ENCODE results near the gene EDNRA. TPM values are rescaled to one million over a fixed set of nuclear protein-coding genes. Genes with fewer than 3 reads are reported as not detected.

EDNRA gene
- total RNA-seq, 1 experiment from 2014 or later = 0.73 TPM

DNA sequence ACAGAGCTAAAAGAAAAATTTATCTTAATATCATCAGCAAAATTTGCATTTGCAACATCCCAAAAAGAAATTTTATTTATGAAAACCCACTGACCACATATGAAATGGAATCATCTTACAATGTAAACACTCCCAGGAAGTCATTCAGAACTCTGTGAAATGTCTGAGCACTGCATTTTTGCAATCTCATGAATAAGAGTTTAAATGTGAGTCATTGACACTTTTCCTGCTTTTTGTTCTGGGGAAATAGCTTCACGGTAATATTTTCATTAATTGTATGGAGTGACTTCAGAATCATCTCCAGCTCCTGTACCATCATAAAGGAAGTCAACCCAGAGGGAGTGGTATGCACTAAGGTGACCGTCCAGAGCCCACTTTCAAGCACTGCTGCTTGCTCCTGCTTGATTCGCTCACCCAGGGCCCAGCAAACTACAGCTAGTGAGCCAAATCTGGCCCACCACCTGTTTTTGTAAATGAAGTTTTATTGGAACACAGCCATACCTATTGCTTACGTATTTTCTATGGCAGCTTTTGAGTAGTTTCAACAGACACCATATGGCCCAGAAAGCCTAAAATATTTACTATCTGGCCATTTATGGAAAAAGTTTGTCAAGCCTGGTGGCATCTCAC, 17.2 kb downstream of the EDNRA start:
- Histone ChIP-seq H3K9me3 (no peaks in the 10 kb centered on the region), H3K4me1 (no peaks in the 10 kb centered on the region), H3K4me3 (ENCODE audit: low read depth, low read length) (no peak overlapping the region), H3K27me3 (replicated peaks; ENCODE audit: control insufficient read depth, insufficient read depth, low read length) (no peaks in the 10 kb centered on the region), H3K36me3 (ENCODE audit: control insufficient read depth, insufficient read depth, low read length) (no peaks in the 10 kb centered on the region)
- no peak overlapping the region for H3K4me3 Mint-ChIP-seq (ENCODE audit: unreplicated experiment)
- ChIA-PET CTCF (no interaction called here), POLR2A (no interaction called here)
- no peaks in the 10 kb centered on the region for H3K36me3 Mint-ChIP-seq (ENCODE audit: insufficient read depth, unreplicated experiment)
- TF ChIP-seq, protein P1, sequence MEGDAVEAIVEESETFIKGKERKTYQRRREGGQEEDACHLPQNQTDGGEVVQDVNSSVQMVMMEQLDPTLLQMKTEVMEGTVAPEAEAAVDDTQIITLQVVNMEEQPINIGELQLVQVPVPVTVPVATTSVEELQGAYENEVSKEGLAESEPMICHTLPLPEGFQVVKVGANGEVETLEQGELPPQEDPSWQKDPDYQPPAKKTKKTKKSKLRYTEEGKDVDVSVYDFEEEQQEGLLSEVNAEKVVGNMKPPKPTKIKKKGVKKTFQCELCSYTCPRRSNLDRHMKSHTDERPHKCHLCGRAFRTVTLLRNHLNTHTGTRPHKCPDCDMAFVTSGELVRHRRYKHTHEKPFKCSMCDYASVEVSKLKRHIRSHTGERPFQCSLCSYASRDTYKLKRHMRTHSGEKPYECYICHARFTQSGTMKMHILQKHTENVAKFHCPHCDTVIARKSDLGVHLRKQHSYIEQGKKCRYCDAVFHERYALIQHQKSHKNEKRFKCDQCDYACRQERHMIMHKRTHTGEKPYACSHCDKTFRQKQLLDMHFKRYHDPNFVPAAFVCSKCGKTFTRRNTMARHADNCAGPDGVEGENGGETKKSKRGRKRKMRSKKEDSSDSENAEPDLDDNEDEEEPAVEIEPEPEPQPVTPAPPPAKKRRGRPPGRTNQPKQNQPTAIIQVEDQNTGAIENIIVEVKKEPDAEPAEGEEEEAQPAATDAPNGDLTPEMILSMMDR (IDR thresholded peaks at IDR 0.05; ENCODE audit: insufficient read depth in 1 of 2, low read depth in 1 of 2, low read length in 1 of 2, severe bottlenecking in 1 of 2, unreplicated experiment in 1 of 2) = no peak
- no peak overlapping the region for H3K27ac Mint-ChIP-seq (ENCODE audit: unreplicated experiment)
- intact Hi-C loops (cut with micrococcal nuclease; ENCODE audit: unreplicated experiment) = no loop called here
- H3K27me3 Mint-ChIP-seq (ENCODE audit: insufficient read depth, unreplicated experiment) = peaks cover 14% of the 10 kb centered on the region
- BruUV-seq (replicated peaks) = no TSS peak
- H3K9me3 Mint-ChIP-seq (ENCODE audit: unreplicated experiment) = no peaks in the 10 kb centered on the region
- H3K4me1 Mint-ChIP-seq (ENCODE audit: low read depth, unreplicated experiment) = no peaks in the 10 kb centered on the region
- DNase-seq = no peak

DNA sequence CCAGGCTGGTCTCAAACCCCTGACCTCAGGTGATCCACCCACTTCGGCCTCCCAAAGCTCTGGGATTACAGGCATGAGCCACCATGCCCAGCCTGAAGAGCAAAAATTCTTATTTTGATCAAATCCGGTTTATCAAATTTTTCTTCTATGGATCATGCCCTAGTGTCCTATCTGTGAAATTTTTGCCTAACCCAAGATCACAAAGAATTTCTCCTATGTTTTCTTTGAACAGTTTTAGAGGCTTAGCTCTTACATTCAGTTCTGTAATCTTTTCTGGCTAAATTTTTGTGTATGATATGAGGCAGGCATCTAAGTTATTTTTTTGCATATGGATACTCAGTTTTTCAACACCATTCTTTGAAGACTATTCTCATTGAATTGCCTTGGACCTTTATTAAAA, 27.4 kb downstream of the EDNRA start:
- Mint-ChIP-seq H3K4me3 (ENCODE audit: unreplicated experiment) (no peak overlapping the region), H3K36me3 (ENCODE audit: insufficient read depth, unreplicated experiment) (no peaks in the 10 kb centered on the region), H3K9me3 (ENCODE audit: unreplicated experiment) (no peaks in the 10 kb centered on the region), H3K4me1 (ENCODE audit: low read depth, unreplicated experiment) (no peaks in the 10 kb centered on the region), H3K27me3 (ENCODE audit: insufficient read depth, unreplicated experiment) (peaks cover 8% of the 10 kb centered on the region), H3K27ac (ENCODE audit: unreplicated experiment) (no peak overlapping the region)
- Histone ChIP-seq H3K36me3 (ENCODE audit: control insufficient read depth, insufficient read depth, low read length) (no peaks in the 10 kb centered on the region), H3K4me3 (ENCODE audit: low read depth, low read length) (no peak overlapping the region), H3K4me1 (no peaks in the 10 kb centered on the region), H3K9me3 (no peaks in the 10 kb centered on the region), H3K27me3 (replicated peaks; ENCODE audit: control insufficient read depth, insufficient read depth, low read length) (no peaks in the 10 kb centered on the region)
- BruUV-seq (replicated peaks) = no TSS peak
- CTCF ChIA-PET = no interaction called here
- TF ChIP-seq, protein P1 (IDR thresholded peaks at IDR 0.05; ENCODE audit: insufficient read depth in 1 of 2, low read depth in 1 of 2, low read length in 1 of 2, severe bottlenecking in 1 of 2, unreplicated experiment in 1 of 2) = no peak
- intact Hi-C loops (cut with micrococcal nuclease; ENCODE audit: unreplicated experiment) = no loop called here
- POLR2A ChIA-PET = no interaction called here
- DNase-seq = no peak

DNA sequence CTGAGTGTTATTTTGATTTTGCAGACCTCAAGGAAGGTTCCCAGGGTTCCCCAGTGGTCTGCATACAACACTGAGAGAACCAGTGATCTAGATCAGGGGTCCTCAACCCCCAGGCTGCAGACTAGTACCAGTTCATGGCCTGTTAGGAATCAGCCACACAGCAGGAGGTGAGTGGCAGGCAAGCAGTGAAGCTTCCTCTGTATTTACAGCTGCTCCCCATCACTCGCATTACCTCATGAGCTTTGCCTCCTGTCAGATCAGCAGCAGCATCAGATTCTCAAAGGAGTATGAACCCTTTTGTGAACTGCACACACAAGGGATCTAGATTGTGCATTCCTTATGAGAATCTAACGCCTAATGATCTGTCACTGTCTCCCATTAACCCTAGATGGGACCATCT, 28.5 kb downstream of the EDNRA start:
- TF ChIP-seq, protein P1 (IDR thresholded peaks at IDR 0.05; ENCODE audit: insufficient read depth in 1 of 2, low read depth in 1 of 2, low read length in 1 of 2, severe bottlenecking in 1 of 2, unreplicated experiment in 1 of 2) = no peak
- peaks cover 8% of the 10 kb centered on the region for H3K27me3 Mint-ChIP-seq (ENCODE audit: insufficient read depth, unreplicated experiment)

More for the DNA sequence above, 28.5 kb downstream of the EDNRA start:
- Mint-ChIP-seq H3K4me3 (ENCODE audit: unreplicated experiment) (no peak overlapping the region), H3K27ac (ENCODE audit: unreplicated experiment) (no peak overlapping the region), H3K4me1 (ENCODE audit: low read depth, unreplicated experiment) (no peaks in the 10 kb centered on the region), H3K36me3 (ENCODE audit: insufficient read depth, unreplicated experiment) (no peaks in the 10 kb centered on the region), H3K9me3 (ENCODE audit: unreplicated experiment) (no peaks in the 10 kb centered on the region)
- no peak overlapping the region for H3K4me3 ChIP-seq (ENCODE audit: low read depth, low read length)
- ChIA-PET CTCF (no interaction called here), POLR2A (no interaction called here)
- no peaks in the 10 kb centered on the region for H3K4me1 ChIP-seq
- no peaks in the 10 kb centered on the region for H3K36me3 ChIP-seq (ENCODE audit: control insufficient read depth, insufficient read depth, low read length)
- DNase-seq = no peak
- H3K9me3 ChIP-seq = no peaks in the 10 kb centered on the region
- intact Hi-C loops (cut with micrococcal nuclease; ENCODE audit: unreplicated experiment) = no loop called here
- BruUV-seq (replicated peaks) = no TSS peak
- H3K27me3 ChIP-seq (replicated peaks; ENCODE audit: control insufficient read depth, insufficient read depth, low read length) = no peaks in the 10 kb centered on the region
